CD1c-positive myeloid dendritic cell (primary cell): Measurements from ENCODE around the gene MAGEC1.
"Not testable (repeated sequence)": the region's sequence is repeated elsewhere in the genome, so short reads cannot be mapped to it uniquely, and the experiment has no call there.

ENCODE experiments used
- DNase-seq: peaks from one replicate; pipeline ENCODE4 v3.0.0-alpha.2; 2016; ENCODE audit errors: extremely low spot score

The MAGEC1 gene

GRCh38 chrX:141903400-141904155 lies at the start of gene MAGEC1:
Gene MAGEC1, plus strand, starts transcription at chrX:141903894. Its CDS starts 1,179 bp downstream, at chrX:141905073.
- no peak for DNase-seq

GRCh38 chrX:141857479-141857878 lies 46.2 kb upstream of the MAGEC1 start:
- no peak for DNase-seq

- no peak for DNase-seq
These were observed 24.1 kb upstream of the MAGEC1 start for GRCh38 chrX:141879616-141880015.

- not testable (repeated sequence) for DNase-seq
These were observed 14.9 kb upstream of the MAGEC1 start for GRCh38 chrX:141888811-141889210.

GRCh38 chrX:141894733-141895132 lies 9.0 kb upstream of the MAGEC1 start:
- no peak for DNase-seq

GRCh38 chrX:141897690-141898089 lies 6.0 kb upstream of the MAGEC1 start:
- no peak for DNase-seq

GRCh38 chrX:141902366-141902765 lies 1.3 kb upstream of the MAGEC1 start:
- DNase-seq, result no peak

GRCh38 chrX:141904262-141904661 lies 568 bp downstream of the MAGEC1 start:
- DNase-seq, result no peak

- DNase-seq, result no peak
These were observed 14.1 kb downstream of the MAGEC1 start for GRCh38 chrX:141917801-141918200.

GRCh38 chrX:141924293-141924692 lies 20.6 kb downstream of the MAGEC1 start:
- no peak for DNase-seq

- no peak for DNase-seq
These were observed 24.7 kb downstream of the MAGEC1 start for GRCh38 chrX:141928432-141928831.

GRCh38 chrX:141934059-141934641 lies 30.5 kb downstream of the MAGEC1 start:
- no peak for DNase-seq

- DNase-seq, result no peak
These were observed 32.0 kb downstream of the MAGEC1 start for GRCh38 chrX:141935645-141936044.

GRCh38 chrX:141936080-141936479 lies 32.4 kb downstream of the MAGEC1 start:
- no peak for DNase-seq

- no peak for DNase-seq
These were observed 37.5 kb downstream of the MAGEC1 start for GRCh38 chrX:141941234-141941633.

GRCh38 chrX:141945426-141945825 lies 41.7 kb downstream of the MAGEC1 start:
- DNase-seq, result no peak

GRCh38 chrX:141947350-141947749 lies 43.7 kb downstream of the MAGEC1 start:
- DNase-seq, result no peak

GRCh38 chrX:141952603-141953002 lies 48.9 kb downstream of the MAGEC1 start:
- DNase-seq, result no peak

- no peak for DNase-seq
These were observed 55.0 kb downstream of the MAGEC1 start for GRCh38 chrX:141958675-141959074.
